ENCODE measurements around the gene CACNA1S.

The CACNA1S gene

DNA sequence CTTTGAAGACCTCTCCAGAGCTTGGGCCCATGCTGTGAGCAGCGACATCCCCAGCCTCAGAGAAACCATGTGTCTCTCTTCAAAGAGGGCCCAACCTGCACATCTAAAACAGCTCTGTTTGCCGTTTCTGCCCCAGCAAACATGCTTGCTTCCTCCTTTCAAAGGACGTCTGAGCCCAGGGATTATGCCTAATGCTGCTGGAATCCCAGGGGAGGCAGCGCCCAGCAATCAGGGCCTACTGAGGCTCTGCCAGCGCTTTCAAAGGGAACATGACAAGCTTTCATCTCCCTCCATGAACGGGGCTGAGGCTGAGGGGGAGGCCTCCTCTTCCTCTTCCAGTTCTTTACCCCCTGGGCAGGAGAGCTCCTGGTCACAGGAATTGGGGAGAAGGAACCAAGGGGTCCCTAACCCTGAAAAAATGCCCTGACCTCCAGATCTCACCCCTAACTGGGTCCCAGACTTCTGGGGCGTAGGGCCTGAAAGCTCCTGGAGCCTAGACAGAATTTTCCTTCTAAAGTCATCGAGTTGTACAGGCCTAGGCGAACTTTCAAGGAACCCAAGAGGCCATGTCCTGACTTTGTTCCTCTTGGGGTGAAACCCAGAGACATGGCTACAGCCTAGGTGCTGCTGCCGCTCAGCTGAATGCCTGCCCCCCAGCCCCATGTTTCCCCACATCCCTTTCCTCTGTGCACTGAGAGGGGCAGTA is 28.2 kb upstream of the CACNA1S start:
- DNase-seq (ENCODE audit: low read depth, low spot score) = no peak

DNA sequence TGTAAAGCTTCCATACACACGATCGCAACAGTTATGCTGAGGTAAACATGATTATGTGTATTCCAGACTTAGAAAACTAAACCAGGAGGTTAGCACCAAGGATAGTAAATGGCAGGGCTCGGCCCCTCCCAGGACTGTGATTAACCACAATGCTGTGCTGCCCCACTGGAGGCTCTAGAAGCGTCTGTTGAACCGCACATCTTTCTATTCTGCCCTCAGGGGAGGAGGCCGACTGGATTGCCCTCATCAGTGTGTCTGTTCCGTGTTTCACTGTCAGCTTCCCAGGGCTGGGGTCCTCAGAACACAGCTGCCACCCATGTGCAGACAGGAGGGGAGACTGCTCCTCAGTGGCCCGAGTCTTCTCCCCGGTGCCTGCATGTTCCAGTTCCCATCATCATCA is 27.5 kb upstream of the CACNA1S start:
- no peak for DNase-seq (ENCODE audit: low read depth, low spot score)

DNA sequence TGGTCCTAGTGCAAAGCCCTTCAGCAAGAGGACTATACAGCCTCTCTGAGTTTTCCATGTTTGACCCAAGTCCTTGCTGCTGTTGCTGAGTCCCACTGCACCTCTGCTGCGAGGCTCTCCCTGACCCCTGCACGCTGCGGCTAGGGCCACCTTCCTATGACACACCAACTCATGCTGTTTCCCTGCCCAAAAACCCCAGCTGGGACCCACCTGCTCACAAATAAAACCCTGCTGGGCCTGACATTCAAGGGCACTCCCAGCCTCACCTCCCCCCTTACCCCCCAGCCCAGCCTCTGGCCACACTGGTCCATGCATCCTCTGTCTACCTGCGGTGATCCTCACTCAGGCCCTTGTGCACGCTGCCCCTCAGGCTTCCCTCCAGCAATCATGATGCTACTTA is 27.1 kb upstream of the CACNA1S start:
- DNase-seq (ENCODE audit: low read depth, low spot score) = no peak

DNA sequence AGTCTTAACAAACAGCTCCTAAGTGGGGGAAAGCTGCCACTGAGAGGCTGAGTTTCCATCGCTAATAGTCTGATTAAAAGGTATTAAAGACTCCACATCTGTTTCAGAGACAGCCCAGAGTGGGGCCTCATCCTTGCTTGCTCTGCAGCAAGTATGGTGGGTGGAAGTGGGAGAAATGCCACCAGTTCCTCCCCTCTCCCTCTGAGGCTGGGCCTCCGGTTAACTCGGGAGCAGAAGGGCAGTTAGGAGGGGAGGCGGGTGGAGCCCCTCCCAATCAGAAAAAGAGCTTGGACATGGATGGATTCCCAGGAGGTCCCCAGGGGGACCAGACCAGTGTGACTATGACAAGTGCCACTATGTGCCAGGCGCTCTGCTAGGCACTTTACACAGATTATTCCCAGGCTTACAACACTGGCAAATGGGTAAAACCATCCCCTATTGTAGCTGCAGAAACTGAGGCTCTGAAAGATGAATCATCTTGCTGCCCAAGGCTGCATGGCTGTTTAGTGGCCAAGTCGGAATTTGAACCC is 26.1 kb upstream of the CACNA1S start:
- DNase-seq (ENCODE audit: low read depth, low spot score) = no peak

DNA sequence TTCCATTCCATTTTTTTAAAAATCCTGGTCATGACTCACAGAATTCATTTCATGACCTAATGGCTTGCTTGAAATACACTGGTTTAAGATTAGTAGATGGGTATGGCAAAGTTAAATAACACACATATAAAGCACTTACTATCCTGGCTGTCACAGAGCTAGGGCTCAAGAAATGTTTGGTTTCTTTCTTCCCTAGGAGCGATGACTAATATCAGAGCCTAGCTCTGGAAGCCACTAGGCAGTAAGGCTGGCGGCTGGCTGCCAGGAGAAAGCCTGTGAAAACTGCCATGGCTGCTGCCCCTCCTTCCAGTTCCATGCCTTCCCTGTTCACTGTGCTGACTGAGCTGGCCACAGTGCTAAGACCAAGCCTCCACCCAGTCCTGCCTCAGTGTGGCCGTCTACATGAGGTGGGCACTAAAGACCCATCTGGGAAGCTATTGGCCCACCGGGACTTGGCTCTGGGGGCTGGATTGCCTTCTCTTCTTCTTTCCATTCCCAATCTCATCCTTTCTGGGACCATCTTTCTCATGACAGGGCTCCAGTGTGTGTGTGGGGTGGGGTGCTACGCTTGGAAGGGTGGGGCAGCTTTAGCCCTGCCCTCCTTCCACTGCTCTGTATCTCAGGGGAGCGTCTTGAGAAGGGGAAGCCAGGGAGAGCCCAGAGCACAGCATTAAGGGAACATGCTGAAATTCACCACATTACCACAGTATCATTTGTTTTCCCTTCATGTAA is 25.5 kb upstream of the CACNA1S start:
- no peak for DNase-seq (ENCODE audit: low read depth, low spot score)

DNA sequence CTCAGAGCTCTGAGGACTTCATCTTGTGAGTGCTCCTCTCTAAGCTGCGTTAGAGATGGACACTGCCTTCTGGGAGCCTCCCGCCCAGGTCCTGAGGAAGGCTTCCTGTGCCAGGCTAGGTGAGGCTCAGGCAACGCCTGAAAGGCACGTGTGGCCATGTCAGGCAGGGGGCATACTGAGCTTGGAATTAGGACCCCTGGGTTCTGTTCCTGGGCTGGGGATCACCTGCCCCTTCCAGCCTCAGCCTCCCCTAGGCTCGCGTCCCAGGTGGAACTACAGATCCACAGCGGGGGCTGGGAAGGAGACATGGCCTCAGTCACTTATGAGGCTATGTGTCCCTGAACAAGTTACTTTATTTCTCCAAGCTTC is 24.8 kb upstream of the CACNA1S start:
- DNase-seq (ENCODE audit: low read depth, low spot score) = no peak

DNA sequence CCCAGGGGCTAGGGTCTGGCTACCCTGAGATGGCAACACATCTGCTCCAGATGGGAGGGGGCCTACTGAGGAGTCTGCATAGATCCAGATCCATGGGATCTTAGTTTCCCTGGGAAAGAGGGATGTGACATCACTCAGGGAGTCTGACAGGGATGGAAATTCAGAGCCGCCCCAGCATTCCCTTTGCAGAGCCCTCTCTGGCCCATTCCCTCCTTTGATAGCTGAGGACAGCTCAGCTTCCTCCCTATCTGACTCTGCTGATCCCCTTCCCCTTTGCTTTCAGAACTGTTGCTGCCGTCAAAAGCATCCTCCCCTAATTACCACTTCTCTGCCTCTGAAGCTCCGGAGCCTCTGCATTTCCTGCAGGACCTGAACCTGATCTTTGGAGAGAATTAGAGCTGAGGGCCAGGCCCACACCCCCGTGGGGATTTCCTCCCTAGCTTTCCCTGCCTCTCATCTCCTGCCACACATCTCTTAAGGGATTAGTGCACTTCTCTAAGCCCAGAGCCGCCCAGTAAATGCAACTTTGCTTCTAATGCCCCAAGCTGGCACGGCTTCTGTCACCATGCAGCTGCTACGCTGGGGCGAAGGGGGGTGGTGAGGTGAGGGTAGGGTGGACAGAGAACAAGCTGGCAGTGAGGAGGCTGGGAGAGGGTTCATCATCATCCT is 24.3 kb upstream of the CACNA1S start:
- no peak for DNase-seq (ENCODE audit: low read depth, low spot score)

DNA sequence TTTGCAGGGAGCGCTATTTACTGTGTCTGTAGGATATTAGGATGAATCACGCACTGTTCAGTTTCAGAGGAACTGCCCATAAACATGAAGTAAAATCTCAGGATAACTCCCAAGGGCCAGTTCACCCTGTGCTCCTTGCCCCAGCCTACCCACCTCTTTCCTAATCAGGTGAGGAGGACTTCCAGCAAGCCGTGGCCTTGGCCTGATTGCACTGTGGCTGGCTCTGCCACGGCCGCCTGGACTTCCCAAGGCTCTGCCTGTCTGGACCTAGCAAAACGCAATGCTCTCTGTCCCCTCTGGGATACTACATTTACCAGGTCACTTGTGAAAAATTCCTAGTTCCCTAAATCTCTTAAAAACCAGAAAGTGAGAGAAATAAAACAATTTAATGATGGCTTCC is 22.2 kb upstream of the CACNA1S start:
- DNase-seq (ENCODE audit: low read depth, low spot score) = no peak

DNA sequence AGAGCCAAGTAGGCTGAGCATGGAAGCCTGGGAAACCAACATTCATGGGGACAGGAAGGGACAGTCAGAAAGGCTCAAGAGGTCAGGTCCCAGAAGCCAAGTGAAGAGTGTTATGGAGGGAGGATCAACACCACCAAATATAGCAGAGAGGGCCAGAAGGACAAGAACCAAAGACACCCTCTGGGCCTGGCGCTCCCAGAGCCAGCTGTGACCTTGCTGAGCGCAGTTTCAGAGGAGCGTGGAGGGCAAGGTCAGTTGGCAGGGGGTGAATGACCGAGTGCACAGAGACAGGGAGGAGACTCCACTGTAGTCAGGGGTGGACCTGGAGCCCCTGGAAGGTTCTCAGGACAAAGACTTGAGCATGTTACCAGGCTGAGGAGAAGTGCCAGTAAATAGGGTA is 19.2 kb upstream of the CACNA1S start:
- DNase-seq (ENCODE audit: low read depth, low spot score) = no peak

DNA sequence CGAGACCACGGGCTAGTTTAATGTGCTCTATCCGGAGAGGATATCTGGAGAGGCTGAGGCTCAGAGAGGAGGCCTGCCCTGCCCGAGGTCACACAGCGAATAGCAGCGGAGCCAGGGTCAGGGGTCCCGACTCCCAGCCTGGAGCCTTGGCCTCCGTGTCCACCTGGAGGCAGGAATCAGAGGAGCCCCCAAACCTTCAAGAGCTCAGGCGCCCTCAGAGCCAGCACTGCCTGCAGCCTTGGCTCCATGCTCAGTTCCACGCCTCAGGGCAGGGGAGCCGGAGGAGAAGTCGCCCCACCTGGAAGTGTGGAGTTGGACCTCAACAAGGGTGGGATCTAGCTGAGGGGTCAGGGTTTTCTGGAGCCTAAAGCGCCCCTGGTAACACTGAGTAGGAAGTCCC is 16.7 kb upstream of the CACNA1S start:
- no peak for DNase-seq (ENCODE audit: low read depth, low spot score)

DNA sequence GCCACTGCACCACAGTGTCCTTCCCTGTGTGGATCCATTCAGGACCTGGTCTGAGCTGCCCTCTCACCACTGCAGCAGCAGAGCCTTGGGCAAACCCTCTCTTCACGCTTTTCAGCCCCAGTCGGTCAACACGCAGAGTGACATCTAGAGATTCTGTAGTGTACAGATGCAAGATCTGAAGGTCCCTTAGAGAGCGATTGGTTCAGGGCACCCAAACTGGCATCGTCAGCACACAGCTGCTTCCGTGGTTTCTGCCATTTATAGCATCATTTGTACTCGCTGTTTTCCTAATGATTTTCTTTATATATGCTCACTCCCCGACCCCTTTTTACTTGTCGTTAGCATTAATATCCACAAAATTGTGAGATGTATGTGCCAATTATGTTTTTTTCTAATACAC is 16.2 kb upstream of the CACNA1S start:
- DNase-seq (ENCODE audit: low read depth, low spot score) = no peak

DNA sequence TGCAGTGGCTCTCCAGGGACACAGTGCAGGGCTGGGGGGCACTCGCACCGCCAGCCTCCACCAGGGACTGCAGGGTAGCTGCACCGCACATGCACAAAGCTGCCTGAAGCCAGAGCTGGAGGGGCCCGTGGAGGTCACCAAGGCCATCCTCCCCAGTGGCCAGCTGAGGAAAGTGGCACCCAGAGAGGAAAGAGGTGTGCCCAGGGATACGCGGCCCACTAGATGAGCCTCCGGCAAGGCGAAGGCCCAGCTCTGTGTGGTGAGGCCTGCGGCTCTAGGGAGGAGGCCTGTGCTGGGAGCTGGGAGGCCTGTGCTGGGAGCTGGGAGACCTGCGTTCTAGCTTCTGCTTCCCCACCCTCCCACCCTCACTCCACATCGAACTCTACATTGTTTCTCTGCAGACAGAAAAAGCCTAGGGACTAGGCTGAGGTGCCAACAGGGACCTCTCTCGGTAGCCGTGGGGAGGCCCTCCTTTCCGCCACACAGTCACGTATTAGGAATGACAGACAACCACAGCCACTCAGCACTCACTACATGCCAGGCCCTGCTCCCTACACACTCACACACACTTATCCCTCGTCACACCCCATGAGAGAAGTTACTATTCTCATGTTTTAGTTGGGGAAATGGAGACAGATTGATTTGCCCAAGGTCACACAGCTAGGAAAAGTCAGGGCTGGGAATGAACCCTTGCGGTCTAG is 15.7 kb upstream of the CACNA1S start:
- no peak for DNase-seq (ENCODE audit: low read depth, low spot score)

DNA sequence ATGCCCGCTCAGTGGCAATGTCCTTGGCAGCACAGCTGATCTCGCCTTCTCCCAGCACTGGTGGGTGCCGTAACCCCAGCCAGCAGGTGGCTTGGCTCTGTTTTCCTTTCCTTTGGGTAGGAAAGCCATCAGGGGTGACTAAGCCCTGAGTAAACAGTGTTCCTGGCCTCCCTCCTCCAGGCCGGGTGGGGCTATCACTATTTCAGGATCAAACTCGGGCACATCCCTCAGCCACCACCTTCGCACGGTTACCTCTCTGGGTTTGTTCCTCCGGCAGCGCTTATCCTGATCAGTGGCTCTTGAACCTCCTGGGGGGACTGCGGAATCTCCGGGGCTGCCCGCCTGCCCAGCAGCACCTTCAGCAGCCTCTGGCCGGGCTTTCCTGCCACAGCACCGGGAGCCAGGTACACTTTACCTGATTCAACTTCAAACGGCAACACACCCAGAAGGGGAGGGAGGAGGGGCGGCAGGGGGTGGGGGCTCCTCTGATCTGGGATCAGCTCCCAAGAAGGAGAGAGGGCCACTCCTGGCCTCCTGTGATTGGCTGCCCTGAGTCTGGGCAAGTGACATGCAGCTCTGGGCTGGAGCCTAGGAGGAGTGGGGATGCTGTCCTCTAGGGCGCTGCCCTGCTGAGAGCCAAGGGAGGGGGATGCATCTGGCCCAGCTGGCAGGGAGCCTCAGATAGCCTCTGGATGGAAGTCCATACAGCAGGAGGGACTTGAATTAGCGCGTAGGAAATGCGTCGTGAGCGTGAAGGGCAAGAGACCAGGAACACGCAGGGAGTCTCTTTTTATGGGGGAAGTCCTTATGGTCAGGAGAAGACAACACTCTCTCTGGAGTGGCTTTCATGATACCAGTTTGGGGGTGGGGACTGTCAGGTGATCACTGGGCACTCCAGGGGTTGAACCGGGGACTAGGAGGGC is 14.9 kb upstream of the CACNA1S start, which contains the start of gene ASCL5:
ASCL5 (minus strand) TSS at position 353 of the 923 bp plus-strand sequence. CDS start 11,812 bp downstream, outside the sequence.
- no peak for DNase-seq (ENCODE audit: low read depth, low spot score)

DNA sequence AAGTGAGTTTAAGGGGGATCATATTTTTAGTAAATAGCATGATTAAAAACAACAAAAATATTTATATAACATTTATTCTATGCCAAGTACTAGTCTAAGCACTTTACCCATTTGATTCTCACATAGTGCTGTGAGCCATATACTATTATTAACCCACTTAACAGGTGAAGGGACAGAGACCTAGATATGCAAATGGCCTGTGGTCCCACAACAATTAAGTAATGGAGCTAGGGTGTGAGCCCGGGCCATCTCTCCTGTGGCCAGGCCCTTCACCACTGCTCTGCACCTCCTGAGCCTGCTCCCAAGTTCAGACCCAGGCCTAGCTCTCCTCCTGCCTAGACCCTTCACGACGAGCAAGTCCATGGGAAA is 14.2 kb upstream of the CACNA1S start:
- DNase-seq (ENCODE audit: low read depth, low spot score) = no peak

DNA sequence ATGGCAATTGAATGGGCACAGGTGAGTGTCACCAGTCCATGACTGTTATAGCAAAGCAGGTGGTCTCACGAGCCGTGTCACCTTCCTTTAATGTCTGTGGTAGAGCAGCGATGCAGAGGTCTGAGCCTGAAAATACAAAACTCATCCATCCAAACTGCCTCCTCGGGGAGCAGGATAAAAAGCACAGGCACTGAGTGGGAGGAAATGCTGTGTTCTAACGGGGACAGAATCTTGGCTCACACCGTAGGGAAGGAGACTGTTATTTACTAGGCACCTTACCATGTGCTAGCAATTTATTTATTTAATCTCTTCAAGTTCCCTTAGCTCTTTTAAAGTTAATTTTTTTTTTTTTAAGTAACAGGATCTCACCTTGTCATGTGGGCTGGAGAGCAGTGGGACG is 13.6 kb upstream of the CACNA1S start:
- no peak for DNase-seq (ENCODE audit: low read depth, low spot score)

DNA sequence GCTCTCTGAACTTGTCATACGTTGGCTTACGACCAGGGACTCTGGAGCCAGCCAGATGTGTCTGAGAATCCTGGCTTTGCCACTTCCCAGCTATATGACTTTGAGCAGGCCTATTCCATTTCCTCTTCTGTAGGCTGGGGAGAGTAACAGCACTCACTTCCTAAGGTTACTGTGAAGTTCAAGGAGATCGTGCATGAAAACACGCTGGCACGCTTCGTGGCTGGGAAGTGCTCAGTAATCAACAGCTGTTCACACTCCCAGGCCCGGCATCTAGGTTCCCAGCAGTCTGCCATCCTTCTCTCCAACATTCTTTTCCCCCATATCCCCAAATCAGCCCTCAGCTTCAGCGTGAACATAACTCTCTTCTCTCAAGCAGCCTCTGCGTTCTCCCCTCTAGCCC is 12.8 kb upstream of the CACNA1S start:
- no peak for DNase-seq (ENCODE audit: low read depth, low spot score)

DNA sequence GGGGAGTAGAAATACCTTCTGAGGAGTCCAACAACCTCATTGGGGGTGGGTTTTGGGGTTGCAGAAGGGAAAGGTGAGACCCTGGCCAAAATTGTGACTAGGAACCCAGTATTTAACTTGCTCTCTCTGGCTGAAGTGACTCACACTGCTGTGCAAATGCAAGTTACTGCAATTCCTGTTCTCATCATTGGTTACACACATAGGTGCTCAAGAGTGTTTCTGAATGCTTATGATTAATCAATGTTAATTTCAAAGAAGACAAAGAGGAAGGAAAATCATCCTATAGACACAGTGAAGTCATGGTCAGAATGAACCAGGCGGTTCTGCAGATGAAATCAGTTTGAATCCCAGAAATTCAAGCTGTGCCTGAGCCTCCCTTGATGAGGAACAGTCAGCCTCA is 11.6 kb upstream of the CACNA1S start:
- no peak for DNase-seq (ENCODE audit: low read depth, low spot score)

DNA sequence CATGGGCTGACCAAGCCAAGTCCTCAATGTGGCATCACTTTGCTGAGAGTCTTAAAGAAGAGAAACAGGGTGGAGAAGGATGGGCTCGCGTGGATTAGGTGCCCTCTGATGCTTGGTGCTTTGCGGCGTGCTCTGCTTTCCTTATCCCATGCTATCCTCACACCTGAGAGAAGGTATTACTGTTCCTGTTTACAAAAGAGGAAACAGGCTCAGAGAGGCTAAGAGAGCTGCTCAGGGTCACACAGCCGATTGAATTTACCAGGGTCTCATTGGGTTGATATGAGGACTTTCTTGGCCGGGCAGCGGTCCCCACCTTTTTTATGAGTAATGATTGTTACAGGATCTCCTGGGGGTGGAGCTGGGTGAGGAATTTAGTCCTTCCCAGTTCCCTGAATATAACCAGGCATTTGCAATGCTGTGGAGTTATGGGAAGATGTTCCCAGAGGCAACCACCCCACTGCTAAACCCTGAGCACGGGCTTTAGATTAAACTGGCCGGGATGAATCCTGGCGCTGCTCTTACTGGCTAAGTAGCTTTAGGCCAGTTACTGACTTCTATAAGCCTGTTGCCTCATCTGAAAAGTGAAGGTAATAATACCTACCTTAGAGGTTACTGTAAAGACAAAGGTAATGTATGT is 10.2 kb upstream of the CACNA1S start:
- DNase-seq (ENCODE audit: low read depth, low spot score) = no peak

DNA sequence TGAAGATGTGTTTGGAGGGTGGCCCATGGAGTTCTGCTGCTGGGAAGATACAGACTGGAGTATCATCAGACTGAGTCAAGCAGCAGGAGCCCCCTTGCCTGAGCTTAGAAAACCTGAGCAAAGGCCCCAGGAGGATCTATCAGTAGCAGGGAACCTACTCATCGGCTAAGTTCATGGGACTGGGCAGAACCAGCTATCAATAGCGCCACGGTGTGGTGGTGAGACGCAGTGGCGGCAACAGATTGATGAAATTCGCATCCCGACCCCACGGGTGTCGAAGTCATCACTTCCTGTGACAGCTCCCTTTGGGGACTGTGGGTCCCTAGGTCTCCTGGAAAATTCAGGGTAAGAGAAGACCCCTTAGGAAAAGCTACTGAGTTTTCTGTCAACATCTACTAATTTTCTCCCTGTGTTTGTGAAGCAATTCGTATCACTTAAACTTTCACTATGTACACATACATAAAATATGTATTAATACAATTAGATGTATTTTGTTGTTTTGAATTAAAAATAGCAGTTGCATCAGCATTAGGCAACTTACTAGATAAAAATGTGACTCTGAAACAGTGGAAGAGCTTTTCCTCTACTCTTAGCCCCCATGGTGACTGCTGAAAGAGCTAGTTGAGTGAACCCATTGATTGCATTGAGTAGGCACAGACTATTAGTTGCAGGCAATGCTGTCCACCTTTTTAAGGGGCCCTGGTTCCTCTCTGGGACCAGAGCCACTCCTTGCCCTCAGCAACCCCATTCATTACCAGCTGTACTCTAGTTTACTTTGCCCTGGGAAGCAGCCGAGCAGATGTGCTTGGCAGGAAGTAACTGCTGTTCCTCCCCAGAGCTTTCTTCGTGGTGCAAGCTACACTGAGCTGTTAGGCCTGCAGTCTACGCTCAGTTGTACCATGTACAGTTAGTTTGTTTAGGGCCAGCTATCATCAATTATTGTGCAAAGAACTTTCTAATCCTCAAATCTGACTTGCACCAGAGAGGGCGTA is 7.3 kb upstream of the CACNA1S start:
- DNase-seq (ENCODE audit: low read depth, low spot score) = no peak

Measured in activated CD4-positive, CD25-positive, alpha-beta regulatory T cell treated with anti-CD3 and anti-CD28 coated beads, Interleukin-2, amount 50 U/mL, for 16 hours (primary cell).